NCI-H2196 treated with DMSO at 0.1 percent for 48 hours (cell line): Measurements from ENCODE around the gene CRHR1.

Experiments used
- DNase-seq: peaks from one replicate; lab custom pipeline; 2025; ENCODE audit not compliant: unreplicated experiment; lab: John Stamatoyannopoulos, UW

The CRHR1 gene

GRCh38 chr17:45757431-45758218 lies 26.5 kb upstream of the CRHR1 start:
- no peak for DNase-seq

- DNase-seq, result no peak
These were observed 25.6 kb upstream of the CRHR1 start for GRCh38 chr17:45758544-45758943.

GRCh38 chr17:45759761-45760160 lies 24.4 kb upstream of the CRHR1 start:
- no peak for DNase-seq

- DNase-seq, result no peak
These were observed 22.1 kb upstream of the CRHR1 start for GRCh38 chr17:45761957-45762565.

GRCh38 chr17:45763182-45763581 lies 20.9 kb upstream of the CRHR1 start:
- DNase-seq, result no peak

- DNase-seq, result no peak
These were observed 19.6 kb upstream of the CRHR1 start for GRCh38 chr17:45764479-45764878.

GRCh38 chr17:45768000-45768399 lies 16.1 kb upstream of the CRHR1 start:
- no peak for DNase-seq

- no peak for DNase-seq
These were observed 13.4 kb upstream of the CRHR1 start for GRCh38 chr17:45770632-45771270.

GRCh38 chr17:45771271-45771959 lies 12.7 kb upstream of the CRHR1 start:
- DNase-seq, result no peak

- peak; percentile 95 for DNase-seq
These were observed 9.0 kb upstream of the CRHR1 start for GRCh38 chr17:45775148-45775547.

GRCh38 chr17:45775576-45776011 lies 8.5 kb upstream of the CRHR1 start:
- peak; percentile 93 for DNase-seq

- no peak for DNase-seq
These were observed 7.2 kb upstream of the CRHR1 start for GRCh38 chr17:45776896-45777295.

GRCh38 chr17:45777388-45777787 lies 6.7 kb upstream of the CRHR1 start:
- no peak for DNase-seq

- DNase-seq, result no peak
These were observed 3.2 kb upstream of the CRHR1 start for GRCh38 chr17:45780921-45781320.

- no peak for DNase-seq
These were observed 1.1 kb upstream of the CRHR1 start for GRCh38 chr17:45782889-45783592.

- peak; percentile 49 for DNase-seq
These were observed 377 bp upstream of the CRHR1 start for GRCh38 chr17:45783593-45784292.

- DNase-seq, result no peak
These were observed 790 bp downstream of the CRHR1 start for GRCh38 chr17:45784741-45785479.

GRCh38 chr17:45785480-45786193 lies 1.5 kb downstream of the CRHR1 start:
- DNase-seq, result no peak

- DNase-seq, result no peak
These were observed 2.2 kb downstream of the CRHR1 start for GRCh38 chr17:45786349-45786748.
